Gastrocnemius medialis (tissue), 4 donors: ENCODE results near the gene ATP6V1G2. TPM values are rescaled to one million over a fixed set of nuclear protein-coding genes. Genes with fewer than 3 reads are reported as not detected.
A peak's percentile ranks its signal among the peaks of the same experiment; 100 is the strongest.

Experiments used
- ATAC-seq, 2 donors: fragments of 150-250 bp; one replicate each; pipeline ENCODE4 v1.9.1; 2016
- DNase-seq, 2 donors: peaks; one replicate each; pipeline ENCODE4 v3.0.0-alpha.2; 2019
- H3K27ac ChIP-seq, 4 donors: fragments of 200-600 bp; sonication (generic); 1 replicate in 1 of 4; 2 replicates in 3 of 4; pipeline ENCODE4 v1.5.1; 2016 to 2018; ENCODE audit warnings: mild to moderate bottlenecking in 2 of 4, moderate library complexity in 1 of 4
- H3K27me3 ChIP-seq, 3 donors: fragments of 200-600 bp; sonication (generic) in 2 of 3; 1 replicate in 1 of 3; 2 replicates in 2 of 3; pipeline versions ENCODE4 v1.5.1 to v1.6.0; 2016 to 2019; ENCODE audit warnings: mild to moderate bottlenecking in 1 of 3, moderate library complexity in 1 of 3
- H3K36me3 ChIP-seq, 2 donors: fragments of 200-600 bp; sonication (generic) in 1 of 2; one replicate each; pipeline ENCODE4 v1.5.1; 2017 to 2018
- H3K4me1 ChIP-seq, 2 donors: fragments of 200-600 bp; sonication (generic) in 1 of 2; one replicate each; pipeline ENCODE4 v1.5.1; 2016 to 2017; ENCODE audit warnings: mild to moderate bottlenecking in 2 of 2
- H3K4me3 ChIP-seq, 4 donors: fragments of 200-600 bp; sonication (generic) in 3 of 4; 1 replicate in 1 of 4; 2 replicates in 3 of 4; pipeline ENCODE4 v1.5.1; 2016 to 2019; ENCODE audit warnings: mild to moderate bottlenecking in 2 of 4
- H3K9me3 ChIP-seq, 3 donors: fragments of 200-600 bp; sonication (generic) in 2 of 3; 1 replicate in 1 of 3; 2 replicates in 2 of 3; pipeline ENCODE4 v1.5.1; 2016 to 2019
- CTCF ChIP-seq, 5 experiments: fragments of 450-650 bp in 3 of 5; fragments of 200-600 bp in 2 of 5; sonication (generic) in 2 of 5; IDR thresholded peaks in 4 of 5; conservative IDR thresholded peaks in 1 of 5; 1 replicate in 4 of 5; 2 replicates in 1 of 5; pipeline ENCODE4 v1.5.1; 2016 to 2019; ENCODE audit warnings: antibody characterized with exemption in 5 of 5, mild to moderate bottlenecking in 3 of 5, moderate library complexity in 3 of 5
- POLR2A ChIP-seq, 2 donors: fragments of 450-650 bp; IDR thresholded peaks; one replicate each; pipeline ENCODE4 v1.6.1; 2017; ENCODE audit warnings: antibody characterized with exemption in 2 of 2, mild to moderate bottlenecking in 2 of 2, moderate library complexity in 2 of 2
- in situ Hi-C, 4 donors: fragments of 200-750 bp; cut with MboI; loops; one replicate each; pipeline versions ENCODE4 v1.15.0 to v1.8.0; 2017; ENCODE audit warnings: low sequenced_read_pairs in 4 of 4
- intact Hi-C: fragments of 100-400 bp; cut with DNase I; formaldehyde crosslinking; loops from one replicate; pipeline ENCODE4 v1.15.1; 2023; ENCODE audit warnings: low total_unique reads
- total RNA-seq, 4 donors: library from RNA; depleted of rRNA; stranded (reverse); fragments of >200 nt; gene quantifications; one replicate each; pipeline versions ENCODE4 v1.1.0 to v1.2.3, GENCODE V29; 2016

ATP6V1G2 gene
- total RNA-seq, 4 donors from 2014 or later: 0.46 to 1.8 (median 1.1) TPM

GRCh38 chr6:31535538-31536324 lies 10.7 kb downstream of the ATP6V1G2 start:
- no peak overlapping the region for H3K4me3 ChIP-seq
- in situ Hi-C loops: loop anchor here in 2 of 4 donors (5.0 to 25.0 kb wide), 2 partner anchors 43 to 652 kb away; partner anchors contain the start of genes AGER (in 1 of the 2), AGPAT1 (in 1 of the 2), GPSM3 (in 1 of the 2) and PBX2 (in 1 of the 2)

GRCh38 chr6:31534521-31535040 lies 11.8 kb downstream of the ATP6V1G2 start:
- Histone ChIP-seq H3K27me3 (no peaks in the 10 kb centered on the region), H3K27ac (no peak overlapping the region), H3K4me1 (peaks cover 11 to 13% of the 10 kb centered on the region in 2 donors), H3K36me3 (peaks cover 4 to 100% of the 10 kb centered on the region in 2 donors), H3K9me3 (no peaks in the 10 kb centered on the region), H3K4me3 (no peak overlapping the region)
- TF ChIP-seq CTCF (IDR thresholded peaks at IDR 0.05 in 4 of 5, conservative IDR thresholded peaks at IDR 0.05 in 1 of 5): no peak
- TF ChIP-seq POLR2A (IDR thresholded peaks at IDR 0.05): no peak
- DNase-seq: no peak
- ATAC-seq: no peak
- in situ Hi-C loops (loop anchor here in 2 of 4 donors (5.0 to 25.0 kb wide), 2 partner anchors 42 to 653 kb away; partner anchors contain the start of genes AGER (in 1 of the 2), AGPAT1 (in 1 of the 2), GPSM3 (in 1 of the 2) and PBX2 (in 1 of the 2)), intact Hi-C loops (no loop called here)

More at GRCh38 chr6:31535538-31536324, 10.7 kb downstream of the ATP6V1G2 start:
- H3K27ac ChIP-seq: no peak overlapping the region
- intact Hi-C loops: no loop called here
- no peak for DNase-seq
- peaks cover 4 to 96% of the 10 kb centered on the region in 2 donors for H3K36me3 ChIP-seq
- no peak for TF ChIP-seq POLR2A (IDR thresholded peaks at IDR 0.05)
- H3K4me1 ChIP-seq: peaks cover 22 to 24% of the 10 kb centered on the region in 2 donors
- no peaks in the 10 kb centered on the region for H3K9me3 ChIP-seq
- no peak for ATAC-seq
- no peaks in the 10 kb centered on the region for H3K27me3 ChIP-seq

GRCh38 chr6:31534011-31534410 lies 12.4 kb downstream of the ATP6V1G2 start:
- ATAC-seq: no peak
- in situ Hi-C loops: loop anchor here in 1 of 4 donors (25.0 kb wide), 1 partner anchor 653 kb away; the partner anchor contains the start of genes AGER, AGPAT1, GPSM3 and PBX2
- Histone ChIP-seq H3K27me3 (no peaks in the 10 kb centered on the region), H3K27ac (no peak overlapping the region), H3K36me3 (peaks cover 4 to 95% of the 10 kb centered on the region in 2 donors), H3K4me1 (peaks cover 5 to 7% of the 10 kb centered on the region in 2 donors), H3K9me3 (no peaks in the 10 kb centered on the region), H3K4me3 (no peak overlapping the region)
- TF ChIP-seq CTCF (IDR thresholded peaks at IDR 0.05 in 4 of 5, conservative IDR thresholded peaks at IDR 0.05 in 1 of 5): no peak
- TF ChIP-seq POLR2A (IDR thresholded peaks at IDR 0.05): no peak
- DNase-seq: no peak
- intact Hi-C loops: no loop called here

GRCh38 chr6:31533455-31533841 lies 13.0 kb downstream of the ATP6V1G2 start:
- H3K4me3 ChIP-seq: no peak overlapping the region

More at GRCh38 chr6:31533455-31533841, 13.0 kb downstream of the ATP6V1G2 start:
- peaks cover 4 to 89% of the 10 kb centered on the region in 2 donors for H3K36me3 ChIP-seq
- in situ Hi-C loops: loop anchor here in 1 of 4 donors (25.0 kb wide), 1 partner anchor 654 kb away; the partner anchor contains the start of genes AGER, AGPAT1, GPSM3 and PBX2
- DNase-seq: no peak
- H3K27ac ChIP-seq: peak overlapping the region in 1 of 4 donors; percentile 27
- H3K9me3 ChIP-seq: no peaks in the 10 kb centered on the region
- intact Hi-C loops: no loop called here
- no peak for ATAC-seq
- H3K27me3 ChIP-seq: no peaks in the 10 kb centered on the region
- peaks cover 0 to 2% of the 10 kb centered on the region in 2 donors for H3K4me1 ChIP-seq
- no peak for TF ChIP-seq POLR2A (IDR thresholded peaks at IDR 0.05)
- TF ChIP-seq CTCF (IDR thresholded peaks at IDR 0.05 in 4 of 5, conservative IDR thresholded peaks at IDR 0.05 in 1 of 5): no peak
